ENCODE results near the gene LRP8. TPM values are rescaled to one million over a fixed set of nuclear protein-coding genes. Genes with fewer than 3 reads are reported as not detected.
A peak's percentile ranks its signal among the peaks of the same experiment; 100 is the strongest.

Gene LRP8
- total and polyA plus RNA-seq, 10 donors: 1.7 to 14.4 (median 5.5) TPM

- H3K4me3 ChIP-seq: no peak overlapping the region
- peak; percentile 73 for DNase-seq
- no peaks in the 10 kb centered on the region for H3K4me1 ChIP-seq
- H3K36me3 ChIP-seq: no peaks in the 10 kb centered on the region
- intact Hi-C loops (cut with DNase I; ENCODE audit: low total_unique reads): no loop called here
- 64 to 84% (median 75%) methylated on average over 14 of the region's 14 CpGs for WGBS, 5 donors
- no peaks in the 10 kb centered on the region for H3K27me3 ChIP-seq (replicated peaks in 1 of 7)
- TF ChIP-seq POLR2A (IDR thresholded peaks at IDR 0.05): no peak
- no peak for TF ChIP-seq CTCF (IDR thresholded peaks at IDR 0.05 in 8 of 11, conservative IDR thresholded peaks at IDR 0.05 in 3 of 11)
- no peak for TF ChIP-seq POLR2AphosphoS5 (IDR thresholded peaks at IDR 0.05)
- no peak overlapping the region for H3K27ac ChIP-seq
- no peaks in the 10 kb centered on the region for H3K9me3 ChIP-seq
Measured at GRCh38 chr1:53376041-53376461, 48.2 kb upstream of the LRP8 start.

DNA sequence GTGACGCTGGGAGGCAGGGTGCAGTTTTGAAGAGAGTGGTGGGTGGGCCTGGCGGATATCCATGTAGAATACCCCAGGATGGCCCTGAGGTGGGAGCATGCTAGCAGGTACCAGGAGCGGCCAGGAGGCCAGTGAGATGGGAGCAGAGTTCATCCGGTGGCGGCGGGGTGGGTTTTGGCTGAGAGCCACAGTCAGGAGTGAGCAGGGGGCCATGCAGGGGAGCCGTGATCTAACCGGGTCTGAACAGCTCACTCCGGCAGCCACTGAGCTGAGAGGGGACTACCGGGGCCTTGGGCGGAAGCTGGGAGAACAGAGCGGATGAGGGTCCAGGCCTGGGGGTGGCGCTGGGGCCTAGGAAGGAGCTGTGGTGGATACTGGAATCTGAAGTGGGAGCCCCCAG lies 47.6 kb upstream of the LRP8 start:
- Histone ChIP-seq H3K9me3 (no peaks in the 10 kb centered on the region), H3K4me3 (no peak overlapping the region), H3K4me1 (no peaks in the 10 kb centered on the region), H3K27me3 (replicated peaks in 1 of 7) (no peaks in the 10 kb centered on the region), H3K27ac (no peak overlapping the region), H3K36me3 (no peaks in the 10 kb centered on the region)
- 83 to 92% (median 89%) methylated on average over 13 of the region's 13 CpGs for whole genome bisulfite sequencing, 5 donors
- intact Hi-C loops (cut with DNase I; ENCODE audit: low total_unique reads): no loop called here
- no peak for TF ChIP-seq CTCF (IDR thresholded peaks at IDR 0.05 in 8 of 11, conservative IDR thresholded peaks at IDR 0.05 in 3 of 11)
- no peak for TF ChIP-seq POLR2AphosphoS5 (IDR thresholded peaks at IDR 0.05)
- no peak for TF ChIP-seq POLR2A (IDR thresholded peaks at IDR 0.05)
- DNase-seq: peak; percentile 54

DNA sequence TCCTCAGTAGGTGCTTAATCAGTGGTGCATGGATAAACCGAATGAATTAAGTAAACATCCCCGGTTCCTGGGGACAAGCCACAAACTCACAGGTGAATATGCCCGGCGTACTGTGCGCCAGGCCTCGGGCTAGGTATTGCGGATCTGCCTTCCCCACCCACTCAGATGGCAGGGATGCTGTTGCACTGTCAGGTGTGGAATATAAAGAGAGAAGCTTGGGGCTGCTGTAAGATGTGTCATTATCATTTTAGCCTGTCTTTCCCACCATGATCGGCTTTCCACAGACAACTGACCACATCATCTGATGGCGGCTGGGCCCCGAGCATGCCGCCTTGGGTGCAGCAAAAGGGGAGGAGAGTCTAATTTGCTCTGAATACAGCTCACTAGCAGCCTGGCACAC lies 45.4 kb upstream of the LRP8 start:
- peak; percentile 35 for DNase-seq
- WGBS, 5 donors: 92 to 96% (median 93%) methylated on average over 11 of the region's 11 CpGs

DNA sequence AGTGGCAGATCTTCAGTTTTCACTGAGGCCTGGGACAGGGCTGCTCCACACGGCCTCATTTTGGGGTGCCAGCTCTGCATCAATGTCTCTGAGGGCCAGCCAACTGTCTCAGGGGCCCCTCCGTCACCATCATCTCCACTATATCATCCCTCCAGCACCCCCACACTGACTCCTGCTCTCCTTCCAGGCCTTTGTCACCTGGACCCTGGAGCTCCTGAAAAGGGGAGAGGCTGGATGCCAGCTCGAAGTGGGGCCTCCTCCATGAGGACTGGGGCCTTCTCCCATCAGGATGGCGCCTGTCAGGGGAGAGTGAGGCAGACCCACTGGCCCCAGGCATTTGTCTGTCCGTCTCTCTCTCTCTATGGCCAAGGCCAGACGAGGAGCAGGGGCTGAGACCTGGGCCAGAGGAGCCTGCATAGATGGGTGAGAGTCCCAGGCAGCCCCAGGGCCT lies 44.7 kb upstream of the LRP8 start:
- DNase-seq: peak; percentile 46
- Histone ChIP-seq H3K9me3 (no peaks in the 10 kb centered on the region), H3K4me1 (peaks cover 4 to 14% (median 12%) of the 10 kb centered on the region in 6 donors), H3K27me3 (replicated peaks in 1 of 7) (no peaks in the 10 kb centered on the region), H3K4me3 (no peak overlapping the region), H3K36me3 (no peaks in the 10 kb centered on the region), H3K27ac (no peak overlapping the region)
- TF ChIP-seq POLR2A (IDR thresholded peaks at IDR 0.05) (no peak), CTCF (IDR thresholded peaks at IDR 0.05 in 8 of 11, conservative IDR thresholded peaks at IDR 0.05 in 3 of 11) (no peak), POLR2AphosphoS5 (IDR thresholded peaks at IDR 0.05) (no peak)
- intact Hi-C loops (cut with DNase I; ENCODE audit: low total_unique reads): no loop called here
- WGBS, 5 donors: 80 to 95% (median 89%) methylated on average over 5 to 6 of the region's 6 CpGs

More for the DNA sequence above, 45.4 kb upstream of the LRP8 start:
- peaks cover 4 to 7% (median 6%) of the 10 kb centered on the region in 6 donors for H3K4me1 ChIP-seq
- H3K9me3 ChIP-seq: no peaks in the 10 kb centered on the region
- no peak overlapping the region for H3K27ac ChIP-seq
- no peaks in the 10 kb centered on the region for H3K27me3 ChIP-seq (replicated peaks in 1 of 7)
- TF ChIP-seq CTCF (IDR thresholded peaks at IDR 0.05 in 8 of 11, conservative IDR thresholded peaks at IDR 0.05 in 3 of 11) (no peak), POLR2A (IDR thresholded peaks at IDR 0.05) (no peak), POLR2AphosphoS5 (IDR thresholded peaks at IDR 0.05) (no peak)
- intact Hi-C loops (cut with DNase I; ENCODE audit: low total_unique reads): no loop called here
- no peak overlapping the region for H3K4me3 ChIP-seq
- no peaks in the 10 kb centered on the region for H3K36me3 ChIP-seq

All from spleen (tissue), 11 donors.